Aorta (tissue), 5 donors: Measurements from ENCODE around the gene PGC. TPM values are rescaled to one million over a fixed set of nuclear protein-coding genes. Genes with fewer than 3 reads are reported as not detected.

Experiments
- ATAC-seq: fragments of 200-7000 bp; cut with Tn5 transposase; one replicate; pipeline ENCODE4 v1.9.1; 2022; ENCODE audit warnings: moderate library complexity; ENCODE audit not compliant: low FRiP score
- DNase-seq, 2 donors: peaks; one replicate each; pipeline ENCODE4 v3.0.0-alpha.2; 2020
- H3K27ac ChIP-seq, 2 donors: one replicate each; pipeline ENCODE4 v1.5.1; 2013; ENCODE audit warnings: low read length in 2 of 2, mild to moderate bottlenecking in 2 of 2, moderate library complexity in 2 of 2, control low read depth in 1 of 2, inconsistent platforms in 1 of 2, low read depth in 1 of 2
- H3K27me3 ChIP-seq, 2 donors: one replicate each; pipeline ENCODE4 v1.6.1; 2013; ENCODE audit warnings: control low read depth in 1 of 2, low read length in 1 of 2, mild to moderate bottlenecking in 1 of 2, moderate library complexity in 1 of 2; ENCODE audit not compliant: insufficient read depth in 2 of 2, control insufficient read depth in 1 of 2
- H3K36me3 ChIP-seq, 2 donors: one replicate each; pipeline ENCODE4 v1.6.1; 2013; ENCODE audit warnings: control low read depth in 1 of 2, low read length in 1 of 2, mild to moderate bottlenecking in 1 of 2; ENCODE audit not compliant: insufficient read depth in 2 of 2, control insufficient read depth in 1 of 2
- H3K4me1 ChIP-seq, 2 donors: one replicate each; pipeline ENCODE4 v1.6.1; 2013; ENCODE audit warnings: low read length in 2 of 2, control low read depth in 1 of 2, mild to moderate bottlenecking in 1 of 2, moderate library complexity in 1 of 2; ENCODE audit not compliant: insufficient read depth in 2 of 2, control insufficient read depth in 1 of 2
- H3K4me3 ChIP-seq, 2 donors: one replicate each; pipeline ENCODE4 v1.5.1; 2013; ENCODE audit warnings: low read length in 2 of 2, control low read depth in 1 of 2, mild to moderate bottlenecking in 1 of 2
- H3K9me3 ChIP-seq: one replicate; pipeline ENCODE4 v1.6.1; 2013; ENCODE audit warnings: mild to moderate bottlenecking, low read length; ENCODE audit not compliant: control insufficient read depth
- WGBS, 2 donors: extraction: QIAGEN DNeasy Blood & Tissue Kit; methylation state at CpG; one replicate each; pipeline ENCODE4 v1.1.7; 2013; 5-methylcytosine and 5-hydroxymethylcytosine counted together
- intact Hi-C, 2 donors: fragments of 100-400 bp; cut with DNase I; formaldehyde crosslinking; loops; one replicate each; pipeline versions ENCODE4 v1.14.2 to v1.15.0; 2022
- polyA plus RNA-seq, 2 donors: library from polyadenylated mRNA; stranded (reverse); fragments of 200-250 nt; gene quantifications; one replicate each; pipeline ENCODE4 v1.2.3, GENCODE V29; 2013
- total RNA-seq, 2 donors: library from RNA; stranded (reverse); fragmentation: NEBNext Ultra II Directional; extraction: Animal tissue kit (Norgen Biotek cat#: 25700); gene quantifications; one replicate each; pipeline ENCODE4 v1.2.1, GENCODE V29; 2021
- donor health status: healthy with polysubstance abuse.
- donor health status: Bipolar disorder and iron deficiency.
- donor health status: DM: no; HTN: no; CAD: no.
- donor health status: DM: no; HTN: no; CAD: no.
- donor health status: DM: yes; HTN: yes; CAD: no.

PGC gene
- total and polyA plus RNA-seq, 4 donors = 0.33 to 2.5 (median 0.86) TPM

GRCh38 chr6:41785689-41786450 lies 38.7 kb upstream of the PGC start:
- no peaks in the 10 kb centered on the region for H3K4me1 ChIP-seq
- no peak for ATAC-seq

GRCh38 chr6:41785254-41785653 lies 38.1 kb upstream of the PGC start:
- H3K36me3 ChIP-seq = no peaks in the 10 kb centered on the region
- H3K4me3 ChIP-seq = no peak overlapping the region
- DNase-seq = no peak
- H3K9me3 ChIP-seq = no peaks in the 10 kb centered on the region
- H3K27me3 ChIP-seq = no peaks in the 10 kb centered on the region
- ATAC-seq = no peak
- no peaks in the 10 kb centered on the region for H3K4me1 ChIP-seq
- WGBS, 2 donors = 48 to 54% methylated on average over 11 of the region's 11 CpGs
- no peak overlapping the region for H3K27ac ChIP-seq
- intact Hi-C loops = loop anchor here in 1 of 2 donors (10.0 kb wide), 2 partner anchors 110 to 780 kb away; partner anchors contain the start of genes UBR2 and USP49

More at GRCh38 chr6:41785689-41786450, 38.7 kb upstream of the PGC start:
- Histone ChIP-seq H3K27me3 (no peaks in the 10 kb centered on the region), H3K36me3 (no peaks in the 10 kb centered on the region), H3K9me3 (no peaks in the 10 kb centered on the region), H3K4me3 (peak overlapping the region in 1 of 2 donors; percentile 86), H3K27ac (peak overlapping the region in 1 of 2 donors; percentile 11)
- 10 to 14% methylated on average over 18 to 29 of the region's 29 CpGs for WGBS, 2 donors
- peak; percentile 59 to 79 for DNase-seq
- intact Hi-C loops = loop anchor here (2.0 to 10.0 kb wide), 3 partner anchors 79 to 779 kb away; partner anchors contain the start of genes UBR2 (in 1 of the 2) and USP49 (in 1 of the 2)

GRCh38 chr6:41784581-41785171 lies 37.5 kb upstream of the PGC start:
- no peak overlapping the region for H3K27ac ChIP-seq
- H3K4me1 ChIP-seq = no peaks in the 10 kb centered on the region
- no peak overlapping the region for H3K4me3 ChIP-seq
- no peaks in the 10 kb centered on the region for H3K36me3 ChIP-seq
- no peak for ATAC-seq
- WGBS, 2 donors = 82 to 83% methylated on average over 5 of the region's 5 CpGs
- no peaks in the 10 kb centered on the region for H3K27me3 ChIP-seq
- intact Hi-C loops = loop anchor here (5.0 to 10.0 kb wide), 4 partner anchors 110 to 780 kb away; partner anchors contain the start of genes UBR2 (in 1 of the 2) and USP49 (in 1 of the 2)
- DNase-seq = no peak
- no peaks in the 10 kb centered on the region for H3K9me3 ChIP-seq

- no peaks in the 10 kb centered on the region for H3K4me1 ChIP-seq
- H3K36me3 ChIP-seq = no peaks in the 10 kb centered on the region
- intact Hi-C loops = loop anchor here (5.0 to 10.0 kb wide), 4 partner anchors 112 to 782 kb away; partner anchors contain the start of genes UBR2 (in 1 of the 2) and USP49 (in 1 of the 2)
- 80 to 81% methylated on average over 6 of the region's 6 CpGs for WGBS, 2 donors
- H3K4me3 ChIP-seq = no peak overlapping the region
- no peaks in the 10 kb centered on the region for H3K27me3 ChIP-seq
- DNase-seq = no peak
- H3K27ac ChIP-seq = no peak overlapping the region
- no peaks in the 10 kb centered on the region for H3K9me3 ChIP-seq
- no peak for ATAC-seq
Measured at GRCh38 chr6:41783106-41783780, 36.0 kb upstream of the PGC start.

GRCh38 chr6:41781366-41781730 lies 34.2 kb upstream of the PGC start:
- Histone ChIP-seq H3K9me3 (no peaks in the 10 kb centered on the region), H3K27me3 (no peaks in the 10 kb centered on the region), H3K36me3 (no peaks in the 10 kb centered on the region), H3K4me3 (no peak overlapping the region), H3K4me1 (no peaks in the 10 kb centered on the region), H3K27ac (no peak overlapping the region)
- ATAC-seq = no peak
- no peak for DNase-seq
- 10 to 13% methylated on average over 3 of the region's 3 CpGs for WGBS, 2 donors
- intact Hi-C loops = loop anchor here (2.0 to 10.0 kb wide), 6 partner anchors 47 to 783 kb away; partner anchors contain the start of genes TFEB (in 1 of the 2), UBR2 (in 1 of the 2) and USP49 (in 1 of the 2)

- Histone ChIP-seq H3K36me3 (no peaks in the 10 kb centered on the region), H3K9me3 (no peaks in the 10 kb centered on the region), H3K4me1 (no peaks in the 10 kb centered on the region), H3K4me3 (peak within 1 kb of the TSS; percentile 71 to 85), H3K27me3 (no peaks in the 10 kb centered on the region), H3K27ac (peak within 1 kb of the TSS in 1 of 2 donors; percentile 62)
- DNase-seq (peak; percentile 68 to 81), ATAC-seq (peak; percentile 68)
- 1% methylated on average over 14 to 36 of the region's 36 CpGs for WGBS, 2 donors
- intact Hi-C loops = loop anchor here (2.0 to 10.0 kb wide), 6 partner anchors 46 to 784 kb away; partner anchors contain the start of genes TFEB (in 1 of the 2), UBR2 (in 1 of the 2) and USP49 (in 1 of the 2)
Measured at GRCh38 chr6:41780551-41781365, 33.6 kb upstream of the PGC start, which contains the start of gene PRICKLE4. PRICKLE4 (plus strand) TSS chr6:41780782; CDS start chr6:41783474, 2,692 bp downstream.

- ATAC-seq (peak; percentile 98), DNase-seq (peak; percentile 99 to 100)
- peak within 1 kb of the TSS in 1 of 2 donors; percentile 62 for H3K27ac ChIP-seq
- intact Hi-C loops = loop anchor here (2.0 to 10.0 kb wide), 7 partner anchors 45 to 785 kb away; partner anchors contain the start of genes TFEB (in 1 of the 2), UBR2 (in 1 of the 2) and USP49 (in 1 of the 2)
- no peaks in the 10 kb centered on the region for H3K27me3 ChIP-seq
- H3K4me3 ChIP-seq = peak within 1 kb of the TSS; percentile 71 to 85
- H3K4me1 ChIP-seq = no peaks in the 10 kb centered on the region
- peaks cover 0 to 2% of the 10 kb centered on the region in 2 donors for H3K36me3 ChIP-seq
- 0% methylated on average over 46 to 73 of the region's 73 CpGs for WGBS, 2 donors
- H3K9me3 ChIP-seq = no peaks in the 10 kb centered on the region
Measured at GRCh38 chr6:41779788-41780550, 32.8 kb upstream of the PGC start, which contains the start of gene FRS3. FRS3 (minus strand) TSS chr6:41779900; CDS start chr6:41776987, 2,913 bp downstream.
